Skeletal muscle satellite cell (primary cell): ENCODE data around the gene GLMN.

Source experiments
- H3K27me3 ChIP-seq: 2 replicates; pipeline ENCODE4 v1.7.0; 2013; ENCODE audit warnings: low read length; ENCODE audit not compliant: control insufficient read depth, insufficient read depth
- H3K36me3 ChIP-seq: 2 replicates; pipeline ENCODE4 v1.7.0; 2013; ENCODE audit warnings: mild to moderate bottlenecking, control low read depth, low read length; ENCODE audit not compliant: insufficient read depth
- H3K4me1 ChIP-seq: 2 replicates; pipeline ENCODE4 v1.7.0; 2013; ENCODE audit warnings: low read length; ENCODE audit not compliant: control insufficient read depth, insufficient read depth
- H3K4me2 ChIP-seq: 2 replicates; pipeline ENCODE4 v1.7.0; 2013; ENCODE audit warnings: mild to moderate bottlenecking, low read length
- H3K4me3 ChIP-seq: 2 replicates; pipeline ENCODE4 v1.7.0; 2013; ENCODE audit warnings: low read length
- H3K9ac ChIP-seq: 2 replicates; pipeline ENCODE4 v1.7.0; 2013; ENCODE audit warnings: mild to moderate bottlenecking, low read depth, low read length, moderate library complexity
- H3K9me3 ChIP-seq: replicated peaks from 2 replicates; pipeline ENCODE4 v1.7.0; 2013; ENCODE audit warnings: mild to moderate bottlenecking, control low read depth, low read length

Gene GLMN

DNA sequence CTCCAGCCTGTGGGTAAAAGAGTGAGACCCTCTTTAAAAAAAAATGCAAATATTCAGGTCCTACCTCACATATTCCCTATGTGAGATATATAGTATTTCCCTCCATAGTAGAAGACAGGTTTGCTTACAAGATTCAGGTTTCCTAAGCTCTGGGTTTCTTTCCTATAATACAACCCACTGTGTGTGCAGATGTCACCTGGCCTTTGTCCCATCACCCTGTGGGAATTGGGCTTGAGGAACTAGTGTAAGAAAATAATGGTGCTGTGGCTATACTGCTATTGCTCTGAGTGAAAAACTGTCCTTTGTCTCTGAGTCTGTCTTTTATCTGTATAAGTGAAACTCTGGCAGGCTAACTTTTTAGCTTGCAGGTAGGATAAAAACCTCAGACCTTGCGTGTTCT is 68.1 kb downstream of the GLMN start:
- no peaks in the 10 kb centered on the region for H3K36me3 ChIP-seq
- no peaks in the 10 kb centered on the region for H3K27me3 ChIP-seq
- H3K9ac ChIP-seq = no peak overlapping the region
- no peaks in the 10 kb centered on the region for H3K9me3 ChIP-seq
- H3K4me3 ChIP-seq = no peak overlapping the region
- no peak overlapping the region for H3K4me2 ChIP-seq
- H3K4me1 ChIP-seq = no peaks in the 10 kb centered on the region

DNA sequence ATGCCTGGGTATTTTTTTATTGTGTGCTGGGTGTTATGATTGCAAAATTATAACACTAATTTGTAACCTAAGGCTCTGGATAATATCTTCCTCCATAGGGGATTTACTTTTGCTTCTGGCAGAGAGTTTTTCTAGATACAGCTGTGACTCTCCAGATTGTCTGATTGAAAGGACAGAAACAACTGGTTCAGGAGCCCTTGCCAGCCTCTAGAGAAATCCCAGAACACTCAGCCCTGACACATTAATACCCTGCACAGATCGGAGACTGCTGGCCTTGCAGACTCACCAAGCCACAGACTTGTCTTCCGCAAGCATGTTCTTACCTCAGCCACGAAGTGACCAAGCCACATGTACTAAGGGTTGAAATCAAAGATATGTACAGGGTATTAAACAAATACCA is 70.4 kb downstream of the GLMN start:
- Histone ChIP-seq H3K9ac (no peak overlapping the region), H3K4me2 (no peak overlapping the region), H3K4me3 (no peak overlapping the region), H3K27me3 (no peaks in the 10 kb centered on the region), H3K9me3 (no peaks in the 10 kb centered on the region), H3K36me3 (no peaks in the 10 kb centered on the region), H3K4me1 (no peaks in the 10 kb centered on the region)

DNA sequence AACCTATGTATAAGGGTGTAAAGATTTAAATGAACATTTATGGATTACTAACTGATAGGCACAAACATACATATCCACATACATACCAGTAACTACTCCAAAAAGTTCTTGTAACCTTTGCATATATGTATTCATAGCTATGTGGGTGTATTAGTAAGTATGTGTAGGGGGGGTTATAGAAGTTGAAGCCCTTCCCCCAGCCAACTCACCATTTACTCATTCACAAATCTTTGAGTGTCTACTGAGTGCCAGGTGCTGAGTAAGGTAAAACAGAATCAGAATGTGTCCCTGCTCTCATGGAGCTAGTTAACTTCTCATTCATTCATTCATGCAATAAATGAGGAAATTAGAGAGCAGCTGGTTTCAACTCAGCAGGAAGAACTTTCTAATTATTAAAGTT is 79.8 kb downstream of the GLMN start:
- Histone ChIP-seq H3K4me2 (no peak overlapping the region), H3K27me3 (no peaks in the 10 kb centered on the region), H3K9ac (no peak overlapping the region), H3K4me1 (no peaks in the 10 kb centered on the region), H3K9me3 (no peaks in the 10 kb centered on the region), H3K4me3 (no peak overlapping the region), H3K36me3 (no peaks in the 10 kb centered on the region)

DNA sequence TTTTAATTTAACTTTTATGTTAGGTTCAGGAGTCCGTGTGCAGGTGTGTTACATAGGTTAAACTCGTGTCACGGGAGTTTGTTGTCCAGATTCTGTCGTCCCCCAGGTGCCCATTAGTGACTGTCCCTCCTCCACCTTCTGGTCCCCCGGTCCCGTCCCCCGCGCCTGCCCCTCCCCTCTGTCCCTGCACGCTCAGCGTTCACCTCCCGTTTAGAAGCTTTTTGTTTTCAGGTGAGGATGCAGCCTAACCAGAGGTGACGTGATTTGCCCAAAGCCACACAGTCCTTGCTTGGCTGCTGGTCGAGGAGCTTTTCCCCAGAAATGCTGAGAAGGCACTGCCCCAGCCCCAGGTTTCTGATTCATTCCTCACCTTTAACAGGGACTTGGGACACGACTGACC is 80.2 kb downstream of the GLMN start:
- Histone ChIP-seq H3K4me1 (no peaks in the 10 kb centered on the region), H3K4me2 (no peak overlapping the region), H3K27me3 (no peaks in the 10 kb centered on the region)

DNA sequence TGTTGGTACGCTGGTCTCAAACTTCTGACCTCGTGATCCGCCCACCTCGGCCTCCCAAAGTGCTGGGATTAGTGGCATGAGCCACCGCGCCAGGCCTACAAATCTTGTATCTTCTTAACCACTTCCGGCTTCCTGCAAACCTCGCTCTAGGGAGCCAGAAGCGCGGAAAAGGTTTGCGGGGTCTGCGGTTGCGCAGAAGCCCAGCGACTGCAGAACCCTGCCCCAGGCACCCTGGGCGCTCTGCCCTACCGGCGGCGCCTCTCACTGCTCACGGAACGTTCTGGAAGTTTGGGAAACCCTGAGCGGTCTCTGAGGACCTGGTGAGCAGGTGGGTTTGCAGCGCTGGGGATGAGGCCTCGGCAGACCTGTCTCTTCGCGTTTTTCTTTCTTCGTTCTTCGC is 81.1 kb downstream of the GLMN start, which contains the start of gene C1orf146:
C1orf146 (plus strand) TSS at position 195 of the 400 bp plus-strand sequence. CDS start 13,506 bp downstream, outside the sequence.
- Histone ChIP-seq H3K4me1 (no peaks in the 10 kb centered on the region), H3K4me3 (no peak within 1 kb of the TSS), H3K27me3 (no peaks in the 10 kb centered on the region), H3K9me3 (no peaks in the 10 kb centered on the region), H3K36me3 (no peaks in the 10 kb centered on the region), H3K9ac (no peak within 1 kb of the TSS), H3K4me2 (no peak within 1 kb of the TSS)

More for the DNA sequence above, 80.2 kb downstream of the GLMN start:
- no peak overlapping the region for H3K9ac ChIP-seq
- no peaks in the 10 kb centered on the region for H3K36me3 ChIP-seq
- H3K9me3 ChIP-seq = no peaks in the 10 kb centered on the region
- no peak overlapping the region for H3K4me3 ChIP-seq

DNA sequence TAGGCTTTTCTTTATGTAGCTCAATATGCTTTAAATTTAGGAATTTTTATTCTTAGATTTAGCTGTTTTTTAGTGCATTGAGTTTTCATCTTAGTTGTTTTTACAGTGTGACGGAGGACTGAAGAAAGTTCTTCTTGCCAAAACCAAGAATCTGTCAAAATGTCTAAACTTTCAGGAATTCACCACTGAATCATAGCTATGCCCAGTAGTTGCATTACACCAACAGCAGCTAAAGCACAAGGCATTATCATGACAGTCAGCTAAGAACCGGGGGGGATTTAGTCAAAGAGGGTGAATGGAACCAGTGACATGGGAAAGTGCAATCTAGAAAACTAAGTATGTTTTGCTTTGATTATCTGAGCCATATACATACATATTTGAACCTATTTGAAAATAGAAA is 87.6 kb downstream of the GLMN start:
- Histone ChIP-seq H3K4me1 (peaks cover 8% of the 10 kb centered on the region), H3K4me3 (peak overlapping the region; percentile 5), H3K9ac (peak overlapping the region; percentile 6), H3K4me2 (peak overlapping the region; percentile 45), H3K27me3 (no peaks in the 10 kb centered on the region), H3K9me3 (no peaks in the 10 kb centered on the region), H3K36me3 (no peaks in the 10 kb centered on the region)

DNA sequence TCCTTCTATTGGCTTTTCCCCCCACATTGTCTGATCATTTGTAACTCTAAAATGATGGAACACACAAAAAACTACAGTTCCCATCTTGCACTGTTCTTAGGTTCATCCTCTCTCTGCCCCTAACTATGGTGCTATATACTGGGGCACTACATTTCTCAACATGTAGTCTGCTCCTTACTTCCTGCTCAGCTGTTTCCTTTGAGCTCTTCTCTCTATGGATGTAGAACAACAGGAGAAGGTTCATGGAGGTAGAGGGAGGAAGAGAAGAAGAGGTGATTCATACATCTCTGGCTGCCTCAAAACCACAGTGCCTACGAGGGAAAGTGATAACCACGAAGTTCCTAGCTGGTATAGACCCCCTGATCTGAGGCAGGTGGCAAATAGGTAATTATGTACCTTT is 88.1 kb downstream of the GLMN start:
- Histone ChIP-seq H3K36me3 (no peaks in the 10 kb centered on the region), H3K4me3 (peak overlapping the region; percentile 5), H3K27me3 (no peaks in the 10 kb centered on the region)

DNA sequence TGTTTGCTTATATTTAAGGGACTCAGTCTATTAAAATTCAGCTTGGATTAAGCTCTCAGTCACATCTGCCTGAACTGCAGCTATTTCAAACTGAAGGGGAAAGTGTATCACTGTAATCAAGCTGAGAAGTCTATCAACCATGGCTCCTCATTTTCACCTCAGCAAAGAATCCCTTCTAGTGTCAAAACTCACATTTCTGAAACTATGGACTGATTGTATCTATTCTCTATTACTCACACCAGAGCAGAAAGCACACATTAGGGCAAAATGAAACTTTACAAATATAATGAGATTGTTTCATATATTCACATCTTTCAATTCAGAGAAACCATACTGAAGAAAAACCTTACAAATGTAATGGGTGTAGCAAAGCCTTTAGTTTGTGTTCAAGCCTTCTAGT is 95.7 kb downstream of the GLMN start:
- Histone ChIP-seq H3K4me2 (no peak overlapping the region), H3K9me3 (no peaks in the 10 kb centered on the region), H3K4me1 (no peaks in the 10 kb centered on the region), H3K4me3 (no peak overlapping the region), H3K36me3 (no peaks in the 10 kb centered on the region), H3K9ac (no peak overlapping the region), H3K27me3 (no peaks in the 10 kb centered on the region)

More for the DNA sequence above, 88.1 kb downstream of the GLMN start:
- peaks cover 8% of the 10 kb centered on the region for H3K4me1 ChIP-seq
- no peaks in the 10 kb centered on the region for H3K9me3 ChIP-seq
- peak overlapping the region; percentile 6 for H3K9ac ChIP-seq
- H3K4me2 ChIP-seq = peak overlapping the region; percentile 45

DNA sequence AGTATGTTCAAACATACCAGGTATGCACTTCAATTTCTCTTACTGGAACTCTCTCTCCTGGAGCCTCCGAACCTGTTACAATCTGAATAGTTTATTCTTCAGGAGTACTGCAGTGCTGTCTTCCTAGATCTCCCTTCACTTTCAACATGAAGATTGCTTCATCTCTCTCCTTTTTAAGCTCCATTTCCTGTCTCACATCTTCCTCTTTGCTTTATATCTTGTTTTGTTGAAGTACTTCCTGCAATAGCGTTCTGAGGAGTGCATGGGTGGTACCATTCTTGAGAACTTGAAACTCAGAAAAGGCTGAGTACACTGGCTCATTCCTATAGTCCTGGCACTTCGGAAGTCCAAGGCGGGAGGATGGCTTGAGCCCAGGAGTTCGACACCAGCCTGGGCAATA is 96.8 kb downstream of the GLMN start:
- no peaks in the 10 kb centered on the region for H3K9me3 ChIP-seq

More for the DNA sequence above, 96.8 kb downstream of the GLMN start:
- no peaks in the 10 kb centered on the region for H3K4me1 ChIP-seq
- H3K36me3 ChIP-seq = no peaks in the 10 kb centered on the region
- no peak overlapping the region for H3K9ac ChIP-seq
- H3K4me2 ChIP-seq = no peak overlapping the region
- no peak overlapping the region for H3K4me3 ChIP-seq
- H3K27me3 ChIP-seq = no peaks in the 10 kb centered on the region
